HepG2 (cell line): ENCODE results near the gene COPB2. TPM values are rescaled to one million over a fixed set of nuclear protein-coding genes. Genes with fewer than 3 reads are reported as not detected.
A peak's percentile ranks its signal among the peaks of the same experiment; 100 is the strongest.

Experiments used
- AGO2 ChIP-seq: fragments of 200-400 bp; formaldehyde crosslinking; optimal IDR thresholded peaks from 2 replicates; pipeline ENCODE3; 2017; ENCODE audit warnings: mild to moderate bottlenecking, low read depth, low read length, moderate library complexity
- BORCS8-MEF2B ChIP-seq: sonication (generic); formaldehyde crosslinking; IDR thresholded peaks from 2 replicates; pipeline ENCODE4 v1.8.0; 2022; ENCODE audit warnings: mild to moderate bottlenecking, missing genetic modification reagents
- CBX1 ChIP-seq: IDR thresholded peaks from one replicate; pipeline ENCODE4 v1.6.1; 2016; ENCODE audit warnings: antibody characterized with exemption, low read depth
- E2F1 ChIP-seq: sonication (generic); formaldehyde crosslinking; IDR thresholded peaks from 2 replicates; pipeline ENCODE4 v1.5.0; 2020; ENCODE audit warnings: missing genetic modification reagents
- HOXA3 ChIP-seq: sonication (generic); formaldehyde crosslinking; IDR thresholded peaks from 2 replicates; pipeline ENCODE4 v1.5.0; 2020; ENCODE audit warnings: missing genetic modification reagents
- KDM1A ChIP-seq: IDR thresholded peaks from 2 replicates; pipeline ENCODE4 v1.6.1; 2016; ENCODE audit warnings: missing compliant biosample characterization
- KLF6 ChIP-seq: IDR thresholded peaks from 2 replicates; pipeline ENCODE4 v1.8.0; 2016; ENCODE audit warnings: missing biosample characterization, missing genetic modification reagents
- PCBP1 ChIP-seq: fragments of 200-400 bp; formaldehyde crosslinking; IDR thresholded peaks from 2 replicates; pipeline ENCODE4 v1.6.1; 2017; ENCODE audit warnings: mild to moderate bottlenecking, low read depth, low read length, borderline replicate concordance
- RORA ChIP-seq: sonication (generic); formaldehyde crosslinking; IDR thresholded peaks from 2 replicates; pipeline ENCODE4 v1.5.0; 2020; ENCODE audit warnings: mild to moderate bottlenecking, missing genetic modification reagents, moderate library complexity
- SALL1 ChIP-seq: sonication (generic); formaldehyde crosslinking; IDR thresholded peaks from 2 replicates; pipeline ENCODE4 v1.8.0; 2022; ENCODE audit warnings: mild to moderate bottlenecking, missing genetic modification reagents
- XBP1 ChIP-seq: sonication (generic); formaldehyde crosslinking; IDR thresholded peaks from 2 replicates; pipeline ENCODE4 v1.5.0; 2020; ENCODE audit warnings: missing genetic modification reagents
- ZGPAT ChIP-seq: IDR thresholded peaks from 2 replicates; pipeline ENCODE4 v1.6.1; 2016; ENCODE audit warnings: mild to moderate bottlenecking
- ZIK1 ChIP-seq: sonication (generic); formaldehyde crosslinking; IDR thresholded peaks from 2 replicates; pipeline ENCODE4 v1.5.0; 2020; ENCODE audit warnings: mild to moderate bottlenecking, low read depth, missing genetic modification reagents, borderline replicate concordance
- ZNF83 ChIP-seq: sonication (generic); formaldehyde crosslinking; IDR thresholded peaks from 2 replicates; pipeline ENCODE4 v1.4.0; 2020; ENCODE audit warnings: missing genetic modification reagents, mild to moderate bottlenecking, borderline replicate concordance
- ZSCAN21 ChIP-seq: sonication (generic); formaldehyde crosslinking; IDR thresholded peaks from 2 replicates; pipeline ENCODE4 v1.8.0; 2022; ENCODE audit warnings: mild to moderate bottlenecking, missing genetic modification reagents, moderate library complexity, borderline replicate concordance
- polyA plus RNA-seq, 8 experiments: library from polyadenylated mRNA; depleted of rRNA in 3 of 8; stranded (reverse) in 7 of 8; unstranded in 1 of 8; fragments of >200 nt; fragmentation: Illumina TruSeq in 4 of 8; extraction: Trizol in 4 of 8; gene quantifications; 2 replicates each; pipeline versions ENCODE4 v1.2.1 to v1.2.3, GENCODE V29; 2011 to 2016; ENCODE audit warnings: low read depth in 4 of 8, missing spikeins in 1 of 8, mixed read lengths in 1 of 8; ENCODE audit not compliant: insufficient read depth in 1 of 8
- total RNA-seq, 5 experiments: library from RNA; depleted of rRNA; stranded (reverse); fragments of >200 nt; fragmentation: Illumina TruSeq; extraction: Trizol; gene quantifications; 2 replicates each; pipeline ENCODE4 v1.2.3, GENCODE V29; 2016; ENCODE audit warnings: low read depth in 1 of 5
- TF ChIP-seq, protein P1 (sequence below): fragments of 450-650 bp; IDR thresholded peaks from 2 replicates; pipeline ENCODE4 v1.6.1; 2016
- TF ChIP-seq, protein P2 (sequence below): sonication (generic); formaldehyde crosslinking; IDR thresholded peaks from 2 replicates; pipeline ENCODE4 v1.4.0; 2020; ENCODE audit warnings: missing genetic modification reagents, mild to moderate bottlenecking, borderline replicate concordance
- TF ChIP-seq, protein P3 (sequence below): sonication (generic); formaldehyde crosslinking; IDR thresholded peaks from 2 replicates; pipeline ENCODE4 v1.8.1; 2022; ENCODE audit warnings: low read depth, mild to moderate bottlenecking, missing genetic modification reagents

Gene COPB2
- total and polyA plus RNA-seq, 2 of the 13 experiments (the other 11 are each of a cell fraction or from before 2014, with no cell fraction given), result 83.3 to 217 TPM

DNA sequence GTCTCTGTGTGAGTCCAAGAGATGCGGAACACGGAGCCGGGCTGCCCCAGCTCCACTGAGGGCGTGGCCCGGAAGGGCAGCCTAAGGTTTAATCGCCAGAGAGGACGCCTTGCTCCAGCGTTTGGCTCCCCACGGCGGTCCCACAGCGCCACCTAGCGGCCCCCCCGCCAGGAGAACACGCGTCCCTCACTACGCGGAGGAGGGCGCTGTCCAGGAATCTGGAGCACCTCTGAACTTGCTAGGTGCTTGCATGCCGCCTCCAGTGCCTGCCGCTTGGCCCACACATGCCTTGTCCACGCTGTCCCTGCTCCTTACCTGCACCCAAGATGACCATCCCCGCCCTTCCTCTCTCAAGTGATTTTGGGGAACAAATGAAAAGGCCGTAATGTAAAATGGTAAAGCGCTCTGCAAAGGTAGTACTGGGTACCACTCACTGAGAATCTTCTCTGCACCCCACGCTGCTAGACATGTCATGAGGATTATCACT lies 60.0 kb downstream of the COPB2 start (continued):
- TF ChIP-seq, protein P1, sequence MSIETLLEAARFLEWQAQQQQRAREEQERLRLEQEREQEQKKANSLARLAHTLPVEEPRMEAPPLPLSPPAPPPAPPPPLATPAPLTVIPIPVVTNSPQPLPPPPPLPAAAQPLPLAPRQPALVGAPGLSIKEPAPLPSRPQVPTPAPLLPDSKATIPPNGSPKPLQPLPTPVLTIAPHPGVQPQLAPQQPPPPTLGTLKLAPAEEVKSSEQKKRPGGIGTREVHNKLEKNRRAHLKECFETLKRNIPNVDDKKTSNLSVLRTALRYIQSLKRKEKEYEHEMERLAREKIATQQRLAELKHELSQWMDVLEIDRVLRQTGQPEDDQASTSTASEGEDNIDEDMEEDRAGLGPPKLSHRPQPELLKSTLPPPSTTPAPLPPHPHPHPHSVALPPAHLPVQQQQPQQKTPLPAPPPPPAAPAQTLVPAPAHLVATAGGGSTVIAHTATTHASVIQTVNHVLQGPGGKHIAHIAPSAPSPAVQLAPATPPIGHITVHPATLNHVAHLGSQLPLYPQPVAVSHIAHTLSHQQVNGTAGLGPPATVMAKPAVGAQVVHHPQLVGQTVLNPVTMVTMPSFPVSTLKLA, result no peak
- TF ChIP-seq PCBP1 (no peak), KLF6 (CRISPR knock-in tag) (peak; percentile 53; the same call in 1 of the 2 replicates), AGO2 (no peak), ZSCAN21 (CRISPR knock-in tag) (peak; percentile 80; the same call in 1 of the 2 replicates), CBX1 (peak; percentile 49), BORCS8-MEF2B (CRISPR knock-in tag) (no peak), ZGPAT (peak; percentile 58; the same call in 1 of the 2 replicates), SALL1 (CRISPR knock-in tag) (peak; percentile 72; the same call in 1 of the 2 replicates), XBP1 (CRISPR knock-in tag) (no peak), ZIK1 (CRISPR knock-in tag) (0 out of 2 replicates have a peak, but pooled peaks have one; percentile 36), RORA (CRISPR knock-in tag) (no peak), HOXA3 (CRISPR knock-in tag) (peak; percentile 18; the same call in 1 of the 2 replicates), E2F1 (CRISPR knock-in tag) (no peak), KDM1A (CRISPR knock-in tag) (no peak), ZNF83 (CRISPR knock-in tag) (no peak)
- TF ChIP-seq, protein P2, sequence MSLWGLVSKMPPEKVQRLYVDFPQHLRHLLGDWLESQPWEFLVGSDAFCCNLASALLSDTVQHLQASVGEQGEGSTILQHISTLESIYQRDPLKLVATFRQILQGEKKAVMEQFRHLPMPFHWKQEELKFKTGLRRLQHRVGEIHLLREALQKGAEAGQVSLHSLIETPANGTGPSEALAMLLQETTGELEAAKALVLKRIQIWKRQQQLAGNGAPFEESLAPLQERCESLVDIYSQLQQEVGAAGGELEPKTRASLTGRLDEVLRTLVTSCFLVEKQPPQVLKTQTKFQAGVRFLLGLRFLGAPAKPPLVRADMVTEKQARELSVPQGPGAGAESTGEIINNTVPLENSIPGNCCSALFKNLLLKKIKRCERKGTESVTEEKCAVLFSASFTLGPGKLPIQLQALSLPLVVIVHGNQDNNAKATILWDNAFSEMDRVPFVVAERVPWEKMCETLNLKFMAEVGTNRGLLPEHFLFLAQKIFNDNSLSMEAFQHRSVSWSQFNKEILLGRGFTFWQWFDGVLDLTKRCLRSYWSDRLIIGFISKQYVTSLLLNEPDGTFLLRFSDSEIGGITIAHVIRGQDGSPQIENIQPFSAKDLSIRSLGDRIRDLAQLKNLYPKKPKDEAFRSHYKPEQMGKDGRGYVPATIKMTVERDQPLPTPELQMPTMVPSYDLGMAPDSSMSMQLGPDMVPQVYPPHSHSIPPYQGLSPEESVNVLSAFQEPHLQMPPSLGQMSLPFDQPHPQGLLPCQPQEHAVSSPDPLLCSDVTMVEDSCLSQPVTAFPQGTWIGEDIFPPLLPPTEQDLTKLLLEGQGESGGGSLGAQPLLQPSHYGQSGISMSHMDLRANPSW, result no peak
- TF ChIP-seq, protein P3, sequence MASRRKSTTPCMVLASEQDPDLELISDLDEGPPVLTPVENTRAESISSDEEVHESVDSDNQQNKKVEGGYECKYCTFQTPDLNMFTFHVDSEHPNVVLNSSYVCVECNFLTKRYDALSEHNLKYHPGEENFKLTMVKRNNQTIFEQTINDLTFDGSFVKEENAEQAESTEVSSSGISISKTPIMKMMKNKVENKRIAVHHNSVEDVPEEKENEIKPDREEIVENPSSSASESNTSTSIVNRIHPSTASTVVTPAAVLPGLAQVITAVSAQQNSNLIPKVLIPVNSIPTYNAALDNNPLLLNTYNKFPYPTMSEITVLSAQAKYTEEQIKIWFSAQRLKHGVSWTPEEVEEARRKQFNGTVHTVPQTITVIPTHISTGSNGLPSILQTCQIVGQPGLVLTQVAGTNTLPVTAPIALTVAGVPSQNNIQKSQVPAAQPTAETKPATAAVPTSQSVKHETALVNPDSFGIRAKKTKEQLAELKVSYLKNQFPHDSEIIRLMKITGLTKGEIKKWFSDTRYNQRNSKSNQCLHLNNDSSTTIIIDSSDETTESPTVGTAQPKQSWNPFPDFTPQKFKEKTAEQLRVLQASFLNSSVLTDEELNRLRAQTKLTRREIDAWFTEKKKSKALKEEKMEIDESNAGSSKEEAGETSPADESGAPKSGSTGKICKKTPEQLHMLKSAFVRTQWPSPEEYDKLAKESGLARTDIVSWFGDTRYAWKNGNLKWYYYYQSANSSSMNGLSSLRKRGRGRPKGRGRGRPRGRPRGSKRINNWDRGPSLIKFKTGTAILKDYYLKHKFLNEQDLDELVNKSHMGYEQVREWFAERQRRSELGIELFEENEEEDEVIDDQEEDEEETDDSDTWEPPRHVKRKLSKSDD (CRISPR knock-in tag), result 0 out of 2 replicates have a peak, but pooled peaks have one; percentile 36
